ENCODE data around the gene HDAC4.

Gene HDAC4

GRCh38 chr2:239354791-239355136 is 46.1 kb downstream of the HDAC4 start:
- H3K27me3 Mint-ChIP-seq = no peaks in the 10 kb centered on the region
- H3K4me1 Mint-ChIP-seq = peaks cover 3 to 16% of the 10 kb centered on the region in 2 donors
- H3K4me3 Mint-ChIP-seq = no peak overlapping the region
- no peak overlapping the region for H3K27ac Mint-ChIP-seq
- peaks cover 38 to 40% of the 10 kb centered on the region in 2 donors for H3K36me3 Mint-ChIP-seq
- H3K9me3 Mint-ChIP-seq = peaks cover 7 to 10% of the 10 kb centered on the region in 2 donors
- ATAC-seq (replicated peaks) (no peak), DNase-seq (no peak)

- H3K27me3 Mint-ChIP-seq = no peaks in the 10 kb centered on the region
- peaks cover 7 to 10% of the 10 kb centered on the region in 2 donors for H3K9me3 Mint-ChIP-seq
- no peak overlapping the region for H3K27ac Mint-ChIP-seq
These were observed 46.6 kb downstream of the HDAC4 start for GRCh38 chr2:239354132-239354790.

GRCh38 chr2:239353692-239354091 is 47.1 kb downstream of the HDAC4 start:
- Mint-ChIP-seq H3K4me3 (no peak overlapping the region), H3K27me3 (no peaks in the 10 kb centered on the region), H3K4me1 (peaks cover 2 to 11% of the 10 kb centered on the region in 2 donors), H3K27ac (no peak overlapping the region), H3K9me3 (peaks cover 7 to 10% of the 10 kb centered on the region in 2 donors), H3K36me3 (peaks cover 43 to 48% of the 10 kb centered on the region in 2 donors)
- DNase-seq (no peak), ATAC-seq (replicated peaks) (no peak)

More at GRCh38 chr2:239354132-239354790, 46.6 kb downstream of the HDAC4 start:
- DNase-seq (no peak), ATAC-seq (replicated peaks) (no peak)
- Mint-ChIP-seq H3K36me3 (peaks cover 43 to 45% of the 10 kb centered on the region in 2 donors), H3K4me3 (no peak overlapping the region), H3K4me1 (peaks cover 2 to 12% of the 10 kb centered on the region in 2 donors)

- ATAC-seq (replicated peaks) = no peak
- no peak for DNase-seq
- H3K4me3 Mint-ChIP-seq = no peak overlapping the region
- peaks cover 0 to 5% of the 10 kb centered on the region in 2 donors for H3K4me1 Mint-ChIP-seq
- no peak overlapping the region for H3K27ac Mint-ChIP-seq
- peaks cover 7 to 10% of the 10 kb centered on the region in 2 donors for H3K9me3 Mint-ChIP-seq
- H3K27me3 Mint-ChIP-seq = no peaks in the 10 kb centered on the region
- H3K36me3 Mint-ChIP-seq = peaks cover 37 to 40% of the 10 kb centered on the region in 2 donors
These were observed 49.1 kb downstream of the HDAC4 start for GRCh38 chr2:239351687-239352086.

- Mint-ChIP-seq H3K36me3 (peaks cover 26 to 31% of the 10 kb centered on the region in 2 donors), H3K27ac (no peak overlapping the region), H3K9me3 (no peaks in the 10 kb centered on the region), H3K27me3 (no peaks in the 10 kb centered on the region), H3K4me3 (no peak overlapping the region), H3K4me1 (peaks cover 0 to 5% of the 10 kb centered on the region in 2 donors)
- ATAC-seq (replicated peaks) = no peak
- no peak for DNase-seq
These were observed 51.2 kb downstream of the HDAC4 start for GRCh38 chr2:239349453-239350135.

GRCh38 chr2:239348563-239349452 is 52.0 kb downstream of the HDAC4 start:
- H3K9me3 Mint-ChIP-seq = no peaks in the 10 kb centered on the region
- H3K36me3 Mint-ChIP-seq = peaks cover 25 to 31% of the 10 kb centered on the region in 2 donors
- no peak for ATAC-seq (replicated peaks)

GRCh38 chr2:239346676-239347075 is 54.1 kb downstream of the HDAC4 start:
- H3K36me3 Mint-ChIP-seq = peaks cover 16 to 22% of the 10 kb centered on the region in 2 donors
- H3K4me3 Mint-ChIP-seq = no peak overlapping the region
- no peak overlapping the region for H3K27ac Mint-ChIP-seq
- ATAC-seq (replicated peaks) = no peak
- peaks cover 0 to 2% of the 10 kb centered on the region in 2 donors for H3K4me1 Mint-ChIP-seq
- H3K27me3 Mint-ChIP-seq = no peaks in the 10 kb centered on the region
- H3K9me3 Mint-ChIP-seq = peaks cover 0 to 1% of the 10 kb centered on the region in 2 donors
- no peak for DNase-seq

More at GRCh38 chr2:239348563-239349452, 52.0 kb downstream of the HDAC4 start:
- Mint-ChIP-seq H3K4me3 (no peak overlapping the region), H3K27ac (no peak overlapping the region), H3K4me1 (peaks cover 0 to 5% of the 10 kb centered on the region in 2 donors), H3K27me3 (no peaks in the 10 kb centered on the region)
- no peak for DNase-seq

GRCh38 chr2:239345251-239345650 is 55.6 kb downstream of the HDAC4 start:
- Mint-ChIP-seq H3K4me1 (peaks cover 11% of the 10 kb centered on the region in 2 donors), H3K36me3 (peaks cover 9 to 28% of the 10 kb centered on the region in 2 donors), H3K27me3 (no peaks in the 10 kb centered on the region), H3K27ac (no peak overlapping the region), H3K4me3 (no peak overlapping the region), H3K9me3 (peaks cover 0 to 1% of the 10 kb centered on the region in 2 donors)
- ATAC-seq (replicated peaks) (no peak), DNase-seq (no peak)

- peaks cover 15% of the 10 kb centered on the region in 2 donors for H3K4me1 Mint-ChIP-seq
- DNase-seq (no peak), ATAC-seq (replicated peaks) (no peak)
- H3K27ac Mint-ChIP-seq = no peak overlapping the region
- H3K9me3 Mint-ChIP-seq = peaks cover 0 to 1% of the 10 kb centered on the region in 2 donors
- peaks cover 11 to 32% of the 10 kb centered on the region in 2 donors for H3K36me3 Mint-ChIP-seq
- H3K27me3 Mint-ChIP-seq = no peaks in the 10 kb centered on the region
- no peak overlapping the region for H3K4me3 Mint-ChIP-seq
These were observed 56.0 kb downstream of the HDAC4 start for GRCh38 chr2:239344857-239345216.

- H3K27ac Mint-ChIP-seq = no peak overlapping the region
- peaks cover 21 to 22% of the 10 kb centered on the region in 2 donors for H3K4me1 Mint-ChIP-seq
These were observed 56.6 kb downstream of the HDAC4 start for GRCh38 chr2:239343946-239344856.

GRCh38 chr2:239343460-239343859 is 57.4 kb downstream of the HDAC4 start:
- Mint-ChIP-seq H3K4me1 (peaks cover 23 to 29% of the 10 kb centered on the region in 2 donors), H3K27ac (no peak overlapping the region), H3K27me3 (no peaks in the 10 kb centered on the region), H3K4me3 (no peak overlapping the region), H3K36me3 (peaks cover 11 to 24% of the 10 kb centered on the region in 2 donors), H3K9me3 (peaks cover 0 to 1% of the 10 kb centered on the region in 2 donors)
- ATAC-seq (replicated peaks) (no peak), DNase-seq (no peak)

More at GRCh38 chr2:239343946-239344856, 56.6 kb downstream of the HDAC4 start:
- H3K4me3 Mint-ChIP-seq = no peak overlapping the region
- H3K27me3 Mint-ChIP-seq = no peaks in the 10 kb centered on the region
- ATAC-seq (replicated peaks) = no peak
- DNase-seq = no peak
- peaks cover 0 to 1% of the 10 kb centered on the region in 2 donors for H3K9me3 Mint-ChIP-seq
- peaks cover 11 to 26% of the 10 kb centered on the region in 2 donors for H3K36me3 Mint-ChIP-seq

- DNase-seq = no peak
- ATAC-seq (replicated peaks) = no peak
- Mint-ChIP-seq H3K36me3 (peaks cover 23 to 36% of the 10 kb centered on the region in 2 donors), H3K27me3 (no peaks in the 10 kb centered on the region), H3K4me3 (no peak overlapping the region), H3K4me1 (peaks cover 23 to 34% of the 10 kb centered on the region in 2 donors), H3K27ac (no peak overlapping the region), H3K9me3 (peaks cover 0 to 1% of the 10 kb centered on the region in 2 donors)
These were observed 59.0 kb downstream of the HDAC4 start for GRCh38 chr2:239341840-239342239.

- DNase-seq = no peak
- Mint-ChIP-seq H3K9me3 (peaks cover 0 to 1% of the 10 kb centered on the region in 2 donors), H3K4me3 (no peak overlapping the region), H3K4me1 (peaks cover 23 to 34% of the 10 kb centered on the region in 2 donors), H3K27ac (no peak overlapping the region), H3K36me3 (peaks cover 24 to 39% of the 10 kb centered on the region in 2 donors), H3K27me3 (no peaks in the 10 kb centered on the region)
- ATAC-seq (replicated peaks) = no peak
These were observed 59.6 kb downstream of the HDAC4 start for GRCh38 chr2:239341146-239341732.

Data from stimulated activated naive B cell treated with anti-CD40 and anti-IgM and Interleukin-4, amounts not matched to agents 10 μg/mL and 1 μg/mL and 100 μg/mL, for 72 hours (primary cell).